HEK293 (cell line): ENCODE data around the gene PRSS35.

ENCODE experiments used
- CTCF ChIA-PET: fragments of 350-600 bp; formaldehyde crosslinking; extraction: SDS; loops from one replicate; lab custom pipeline; 2021; ENCODE audit warnings: antibody characterized with exemption; lab: Yijun Ruan, JAX
- POLR2A ChIA-PET: fragments of 300-600 bp; formaldehyde crosslinking; extraction: SDS; loops from one replicate; lab custom pipeline; 2020; ENCODE audit warnings: antibody characterized with exemption, inconsistent platforms; lab: Yijun Ruan, JAX
- H3K27ac ChIP-seq: fragments of 200-500 bp; sonication (Bioruptor generic); 2 replicates; pipeline ENCODE4 v1.5.1; 2014; ENCODE audit warnings: low read depth, low read length, control low read depth, inconsistent platforms; ENCODE audit errors: extremely low read depth
- H3K36me3 ChIP-seq, 2 experiments: fragments of 200-500 bp in 1 of 2; sonication (Bioruptor generic) in 1 of 2; 1 replicate in 1 of 2; 2 replicates in 1 of 2; pipeline ENCODE4 v1.5.1; 2014 to 2017; ENCODE audit warnings: inconsistent platforms in 2 of 2, low read length in 2 of 2; ENCODE audit not compliant: control insufficient read depth in 2 of 2, insufficient read depth in 1 of 2
- H3K4me1 ChIP-seq: fragments of 200-500 bp; sonication (Bioruptor generic); 2 replicates; pipeline ENCODE4 v1.5.1; 2014; ENCODE audit warnings: mild to moderate bottlenecking, low read length, inconsistent platforms; ENCODE audit not compliant: control insufficient read depth, insufficient read depth
- H3K4me3 ChIP-seq: 2 replicates; pipeline ENCODE4 v1.5.1; 2011; ENCODE audit warnings: low read depth, mild to moderate bottlenecking, control low read depth, low read length, moderate library complexity
- H3K9me3 ChIP-seq: fragments of 200-500 bp; sonication (Bioruptor generic); 2 replicates; pipeline ENCODE4 v1.5.1; 2014; ENCODE audit warnings: low read depth, low read length, inconsistent platforms; ENCODE audit not compliant: control insufficient read depth, insufficient read depth
- BCL11B ChIP-seq: fragments of 450-650 bp; formaldehyde crosslinking; IDR thresholded peaks from 2 replicates; pipeline ENCODE4 v1.5.1; 2016; ENCODE audit warnings: low read depth, missing biosample characterization, missing genetic modification characterization
- FEZF1 ChIP-seq: fragments of 450-650 bp; formaldehyde crosslinking; IDR thresholded peaks from 2 replicates; pipeline ENCODE4 v1.5.1; 2016; ENCODE audit warnings: missing biosample characterization, missing genetic modification characterization
- YY2 ChIP-seq: fragments of 450-650 bp; formaldehyde crosslinking; IDR thresholded peaks from 2 replicates; pipeline ENCODE4 v1.5.1; 2016; ENCODE audit warnings: missing biosample characterization, missing genetic modification characterization
- ZBTB20 ChIP-seq: fragments of 450-650 bp; formaldehyde crosslinking; IDR thresholded peaks from 2 replicates; pipeline ENCODE4 v1.5.1; 2016; ENCODE audit warnings: missing biosample characterization, missing genetic modification characterization
- ZFP3 ChIP-seq: fragments of 450-650 bp; formaldehyde crosslinking; IDR thresholded peaks from 2 replicates; pipeline ENCODE4 v1.5.1; 2016; ENCODE audit warnings: low read depth, missing biosample characterization, missing genetic modification characterization
- ZFP69B ChIP-seq: fragments of 450-650 bp; formaldehyde crosslinking; IDR thresholded peaks from 2 replicates; pipeline ENCODE4 v1.5.1; 2016; ENCODE audit warnings: missing biosample characterization, missing genetic modification characterization
- ZNF155 ChIP-seq: fragments of 450-650 bp; formaldehyde crosslinking; IDR thresholded peaks from 2 replicates; pipeline ENCODE4 v1.5.1; 2016; ENCODE audit warnings: missing biosample characterization, missing genetic modification characterization
- ZNF24 ChIP-seq: fragments of 450-650 bp; formaldehyde crosslinking; IDR thresholded peaks from 2 replicates; pipeline ENCODE4 v1.5.1; 2016; ENCODE audit warnings: missing biosample characterization, missing genetic modification characterization
- ZNF274 ChIP-seq, 2 experiments: fragments of 200-500 bp in 1 of 2; fragments of 450-650 bp in 1 of 2; sonication (Bioruptor generic) in 1 of 2; formaldehyde crosslinking in 1 of 2; IDR thresholded peaks; 2 replicates each; pipeline versions ENCODE4 v1.5.1 to v1.6.1; 2014 to 2016; ENCODE audit warnings: borderline replicate concordance in 1 of 2, inconsistent platforms in 1 of 2, low read length in 1 of 2, missing biosample characterization in 1 of 2, missing genetic modification characterization in 1 of 2
- ZNF548 ChIP-seq: fragments of 450-650 bp; formaldehyde crosslinking; IDR thresholded peaks from 2 replicates; pipeline ENCODE4 v1.5.1; 2016; ENCODE audit warnings: missing biosample characterization, missing genetic modification characterization
- ZNF654 ChIP-seq: fragments of 450-650 bp; formaldehyde crosslinking; IDR thresholded peaks from 2 replicates; pipeline ENCODE4 v1.5.1; 2016; ENCODE audit warnings: low read depth, missing biosample characterization, missing genetic modification characterization
- ZNF701 ChIP-seq: fragments of 450-650 bp; formaldehyde crosslinking; IDR thresholded peaks from 2 replicates; pipeline ENCODE4 v1.5.1; 2016; ENCODE audit warnings: missing biosample characterization, missing genetic modification characterization
- ZNF792 ChIP-seq: fragments of 450-650 bp; formaldehyde crosslinking; IDR thresholded peaks from 2 replicates; pipeline ENCODE4 v1.5.1; 2016; ENCODE audit warnings: missing biosample characterization, missing genetic modification characterization
- TF ChIP-seq, protein P1 (sequence below): fragments of 450-650 bp; formaldehyde crosslinking; conservative IDR thresholded peaks from 2 replicates; pipeline ENCODE4 v1.5.1; 2016; ENCODE audit warnings: low read depth, missing biosample characterization, missing genetic modification characterization
- TF ChIP-seq, protein P2 (sequence below): IDR thresholded peaks from 2 replicates; pipeline ENCODE4 v1.6.1; 2011; ENCODE audit warnings: mild to moderate bottlenecking, low read depth, low read length, borderline replicate concordance

The PRSS35 gene

DNA sequence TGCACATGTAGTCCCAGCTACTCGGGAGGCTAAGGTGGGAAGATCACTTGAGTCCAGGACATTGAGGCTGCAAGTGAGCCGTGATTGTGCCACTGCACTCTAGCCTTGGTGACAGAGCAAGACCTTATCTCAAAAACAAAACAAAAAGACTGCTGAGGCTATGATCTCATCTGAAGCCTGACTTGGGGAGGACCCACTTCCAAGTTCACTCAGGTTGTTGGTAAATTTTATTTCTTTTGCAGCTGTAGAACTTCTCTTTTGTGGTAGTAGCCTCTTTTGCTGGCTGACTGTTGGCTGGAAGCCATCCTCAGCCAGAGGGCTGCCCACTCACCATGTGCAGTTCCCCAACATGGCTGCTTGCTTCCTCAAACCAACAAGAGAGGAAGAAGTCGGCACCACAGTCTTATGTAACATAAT lies 44.7 kb upstream of the PRSS35 start (continued):
- peak; percentile 67 for TF ChIP-seq FEZF1 (tag by site-specific recombination)
- TF ChIP-seq ZNF792 (tag by site-specific recombination) = no peak
- no peak for TF ChIP-seq BCL11B (tag by site-specific recombination)
- TF ChIP-seq ZNF24 (tag by site-specific recombination) = no peak
- TF ChIP-seq ZBTB20 (tag by site-specific recombination) = no peak
- TF ChIP-seq ZNF548 = no peak
- TF ChIP-seq, all 188 proteins: peak for 8

DNA sequence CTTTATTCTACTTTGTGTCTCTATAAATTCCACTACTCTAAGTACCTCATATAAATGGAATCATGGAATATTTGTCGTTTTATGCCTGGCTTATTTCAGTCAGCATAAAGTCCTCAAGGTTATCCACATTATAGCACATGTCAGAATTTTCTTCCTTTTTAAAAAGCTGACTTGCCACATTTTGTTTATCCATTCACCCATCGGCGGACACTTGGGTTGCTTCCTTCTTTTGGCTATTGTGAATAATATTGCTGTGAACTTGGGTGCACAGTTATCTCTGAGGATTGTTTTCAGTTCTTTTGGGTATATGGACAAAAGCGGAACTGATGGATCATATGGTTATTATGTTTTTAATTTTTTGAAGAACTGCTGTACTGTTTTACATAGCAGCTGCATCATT lies 42.3 kb upstream of the PRSS35 start:
- ChIA-PET CTCF (interaction anchor here (0.7 to 1.0 kb wide), 2 partner anchors 42 to 44 kb away, joined by 3 read pairs; partner anchors contain the start of gene PRSS35), POLR2A (no interaction called here)
- Histone ChIP-seq H3K27ac (no peak overlapping the region), H3K36me3 (no peaks in the 10 kb centered on the region), H3K4me3 (no peak overlapping the region), H3K9me3 (no peaks in the 10 kb centered on the region), H3K4me1 (no peaks in the 10 kb centered on the region)
- TF ChIP-seq, protein P1, sequence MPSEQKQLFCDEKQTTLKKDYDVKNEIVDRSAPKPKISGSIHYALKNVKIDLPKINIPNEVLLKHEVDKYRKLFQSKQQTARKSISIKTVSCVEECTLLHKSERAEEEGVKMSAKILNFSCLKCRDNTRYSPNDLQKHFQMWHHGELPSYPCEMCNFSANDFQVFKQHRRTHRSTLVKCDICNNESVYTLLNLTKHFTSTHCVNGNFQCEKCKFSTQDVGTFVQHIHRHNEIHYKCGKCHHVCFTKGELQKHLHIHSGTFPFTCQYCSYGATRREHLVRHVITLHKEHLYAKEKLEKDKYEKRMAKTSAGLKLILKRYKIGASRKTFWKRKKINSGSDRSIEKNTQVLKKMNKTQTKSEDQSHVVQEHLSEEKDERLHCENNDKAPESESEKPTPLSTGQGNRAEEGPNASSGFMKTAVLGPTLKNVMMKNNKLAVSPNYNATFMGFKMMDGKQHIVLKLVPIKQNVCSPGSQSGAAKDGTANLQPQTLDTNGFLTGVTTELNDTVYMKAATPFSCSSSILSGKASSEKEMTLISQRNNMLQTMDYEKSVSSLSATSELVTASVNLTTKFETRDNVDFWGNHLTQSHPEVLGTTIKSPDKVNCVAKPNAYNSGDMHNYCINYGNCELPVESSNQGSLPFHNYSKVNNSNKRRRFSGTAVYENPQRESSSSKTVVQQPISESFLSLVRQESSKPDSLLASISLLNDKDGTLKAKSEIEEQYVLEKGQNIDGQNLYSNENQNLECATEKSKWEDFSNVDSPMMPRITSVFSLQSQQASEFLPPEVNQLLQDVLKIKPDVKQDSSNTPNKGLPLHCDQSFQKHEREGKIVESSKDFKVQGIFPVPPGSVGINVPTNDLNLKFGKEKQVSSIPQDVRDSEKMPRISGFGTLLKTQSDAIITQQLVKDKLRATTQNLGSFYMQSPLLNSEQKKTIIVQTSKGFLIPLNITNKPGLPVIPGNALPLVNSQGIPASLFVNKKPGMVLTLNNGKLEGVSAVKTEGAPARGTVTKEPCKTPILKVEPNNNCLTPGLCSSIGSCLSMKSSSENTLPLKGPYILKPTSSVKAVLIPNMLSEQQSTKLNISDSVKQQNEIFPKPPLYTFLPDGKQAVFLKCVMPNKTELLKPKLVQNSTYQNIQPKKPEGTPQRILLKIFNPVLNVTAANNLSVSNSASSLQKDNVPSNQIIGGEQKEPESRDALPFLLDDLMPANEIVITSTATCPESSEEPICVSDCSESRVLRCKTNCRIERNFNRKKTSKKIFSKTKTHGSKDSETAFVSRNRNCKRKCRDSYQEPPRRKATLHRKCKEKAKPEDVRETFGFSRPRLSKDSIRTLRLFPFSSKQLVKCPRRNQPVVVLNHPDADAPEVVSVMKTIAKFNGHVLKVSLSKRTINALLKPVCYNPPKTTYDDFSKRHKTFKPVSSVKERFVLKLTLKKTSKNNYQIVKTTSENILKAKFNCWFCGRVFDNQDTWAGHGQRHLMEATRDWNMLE = no peak
- TF ChIP-seq ZFP3 (tag by site-specific recombination) = no peak
- TF ChIP-seq, protein P2, sequence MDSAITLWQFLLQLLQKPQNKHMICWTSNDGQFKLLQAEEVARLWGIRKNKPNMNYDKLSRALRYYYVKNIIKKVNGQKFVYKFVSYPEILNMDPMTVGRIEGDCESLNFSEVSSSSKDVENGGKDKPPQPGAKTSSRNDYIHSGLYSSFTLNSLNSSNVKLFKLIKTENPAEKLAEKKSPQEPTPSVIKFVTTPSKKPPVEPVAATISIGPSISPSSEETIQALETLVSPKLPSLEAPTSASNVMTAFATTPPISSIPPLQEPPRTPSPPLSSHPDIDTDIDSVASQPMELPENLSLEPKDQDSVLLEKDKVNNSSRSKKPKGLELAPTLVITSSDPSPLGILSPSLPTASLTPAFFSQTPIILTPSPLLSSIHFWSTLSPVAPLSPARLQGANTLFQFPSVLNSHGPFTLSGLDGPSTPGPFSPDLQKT = no peak
- no peak for TF ChIP-seq ZNF654 (tag by site-specific recombination)
- no peak for TF ChIP-seq ZNF274 (IDR thresholded peaks at IDR 0.05; ENCODE audit: low read length)
- TF ChIP-seq ZNF274 (tag by site-specific recombination; IDR thresholded peaks at IDR 0.05; ENCODE audit: borderline replicate concordance) = no peak
- no peak for TF ChIP-seq ZFP69B (tag by site-specific recombination)
- no peak for TF ChIP-seq YY2
- no peak for TF ChIP-seq ZNF155 (tag by site-specific recombination)

- H3K4me1 ChIP-seq = no peaks in the 10 kb centered on the region
- ChIA-PET POLR2A (no interaction called here), CTCF (interaction anchor here (1.0 kb wide), 1 partner anchor 41 kb away, joined by 3 read pairs; the partner anchor contains the start of gene PRSS35)
- TF ChIP-seq ZNF701 (tag by site-specific recombination) = no peak
- TF ChIP-seq ZNF548 = peak; percentile 83
- H3K9me3 ChIP-seq = no peaks in the 10 kb centered on the region
- H3K36me3 ChIP-seq = no peaks in the 10 kb centered on the region
- H3K4me3 ChIP-seq = no peak overlapping the region
- no peak overlapping the region for H3K27ac ChIP-seq
Observed at GRCh38 chr6:83470587-83470986, 41.7 kb upstream of the PRSS35 start.
